Stimulated activated naive CD4-positive, alpha-beta T cell (primary cell): Measurements from ENCODE around the gene EEFSEC.

Source experiments
- DNase-seq, 6 experiments: peaks; one replicate each; lab custom pipeline; 2025; lab: John Stamatoyannopoulos, UW

EEFSEC gene

DNA sequence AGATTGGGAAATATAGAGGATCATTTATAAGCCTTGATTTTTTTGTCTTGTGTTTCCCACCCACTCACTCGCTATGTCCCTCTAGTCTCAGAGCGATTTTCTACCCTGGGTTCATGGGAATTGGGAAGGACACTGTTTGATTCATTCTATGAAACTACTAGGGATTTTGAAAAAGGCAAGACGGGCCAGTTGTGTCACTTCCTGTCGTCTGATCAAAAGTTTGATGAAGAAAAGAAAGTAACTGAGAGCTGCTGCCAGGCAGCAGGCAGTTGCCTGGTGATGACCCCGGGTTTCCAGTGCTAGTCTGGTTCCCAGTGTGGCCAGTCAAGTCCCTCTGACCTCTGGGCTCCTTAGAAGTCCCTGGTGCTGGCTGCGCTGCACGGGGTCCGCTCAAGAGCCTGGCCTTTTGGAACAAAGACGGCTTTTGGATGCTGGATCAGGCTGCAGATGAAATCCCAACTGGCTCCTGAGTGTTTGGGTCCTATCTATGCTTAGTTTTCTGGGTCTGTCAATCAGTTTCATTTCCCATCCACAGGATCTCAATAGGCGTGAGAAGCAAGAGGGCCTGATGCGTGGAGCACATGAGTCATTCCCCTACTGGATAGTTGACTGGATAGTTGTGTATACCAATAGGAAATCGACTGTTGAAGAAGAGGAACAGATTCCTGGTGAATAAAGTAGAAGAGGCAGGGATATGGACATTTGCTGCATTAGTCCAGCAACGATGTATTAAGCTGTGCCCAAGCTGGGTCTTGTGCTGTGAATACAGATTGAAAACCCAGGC, 89.7 kb downstream of the EEFSEC start:
- DNase-seq: peak in 2 of 6 experiments; percentile 6 to 38

DNA sequence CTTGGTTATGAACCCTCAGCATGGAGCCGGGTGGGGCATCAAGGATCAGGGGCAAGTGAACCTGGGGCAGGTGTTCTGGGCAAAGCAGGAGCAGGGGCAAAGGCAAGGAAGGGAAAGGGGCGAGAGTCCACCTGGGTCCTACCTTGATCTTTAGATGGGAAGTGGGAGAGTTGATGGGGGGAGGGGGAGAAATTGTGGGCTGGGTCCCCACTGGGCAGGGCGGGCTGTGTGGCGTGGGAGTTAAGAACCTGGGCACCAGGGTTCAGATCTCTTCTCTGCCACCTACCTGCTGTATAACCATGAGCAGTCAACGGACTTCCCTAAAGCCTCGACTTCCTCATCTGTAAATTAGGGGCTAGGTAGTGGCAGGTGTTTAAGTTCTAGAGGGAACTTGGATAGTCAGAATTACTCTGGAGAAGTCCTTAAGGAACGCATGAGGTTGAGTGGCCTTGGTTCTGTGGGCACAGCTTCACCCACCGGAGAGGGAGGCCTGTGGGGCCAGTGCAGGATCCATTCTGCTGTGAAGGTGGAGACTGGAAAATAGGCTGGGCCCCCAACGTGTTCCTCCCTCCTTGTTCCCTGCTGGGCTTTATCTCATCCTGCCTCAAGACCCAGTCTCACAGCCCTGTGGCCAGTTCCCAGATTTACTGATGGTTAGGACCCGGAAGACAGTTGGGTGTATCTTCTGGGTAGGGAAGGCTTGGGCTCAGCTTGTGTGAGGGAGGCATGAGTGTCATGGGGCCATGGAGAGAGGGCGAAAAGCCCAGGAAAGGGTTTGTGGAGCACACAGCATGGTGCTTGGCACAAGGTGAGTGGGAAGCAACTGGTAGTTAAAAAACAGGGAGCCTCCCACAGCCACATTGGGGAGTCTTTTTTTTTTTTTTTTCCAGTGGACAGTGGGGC, 90.6 kb downstream of the EEFSEC start:
- DNase-seq: no peak

DNA sequence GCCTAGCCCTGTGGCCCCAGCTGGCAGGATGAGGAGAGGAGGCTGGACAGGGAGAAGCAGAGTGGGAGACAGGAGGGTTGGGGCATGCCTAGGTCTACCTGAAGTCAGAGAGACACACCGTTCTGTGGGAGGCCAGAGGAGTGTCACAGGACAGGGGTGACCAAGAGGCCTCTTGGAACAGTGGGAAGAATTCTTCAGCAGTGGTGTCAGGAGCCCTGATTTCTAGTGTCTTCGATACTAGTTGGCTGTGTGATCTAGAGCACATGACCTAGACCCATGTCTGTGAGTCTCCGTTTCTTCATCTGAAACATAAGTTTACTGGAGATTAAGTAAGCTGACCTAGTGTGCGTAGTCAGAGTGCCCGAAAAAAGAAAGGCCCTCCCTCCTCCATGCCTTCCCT, 92.2 kb downstream of the EEFSEC start:
- no peak for DNase-seq

DNA sequence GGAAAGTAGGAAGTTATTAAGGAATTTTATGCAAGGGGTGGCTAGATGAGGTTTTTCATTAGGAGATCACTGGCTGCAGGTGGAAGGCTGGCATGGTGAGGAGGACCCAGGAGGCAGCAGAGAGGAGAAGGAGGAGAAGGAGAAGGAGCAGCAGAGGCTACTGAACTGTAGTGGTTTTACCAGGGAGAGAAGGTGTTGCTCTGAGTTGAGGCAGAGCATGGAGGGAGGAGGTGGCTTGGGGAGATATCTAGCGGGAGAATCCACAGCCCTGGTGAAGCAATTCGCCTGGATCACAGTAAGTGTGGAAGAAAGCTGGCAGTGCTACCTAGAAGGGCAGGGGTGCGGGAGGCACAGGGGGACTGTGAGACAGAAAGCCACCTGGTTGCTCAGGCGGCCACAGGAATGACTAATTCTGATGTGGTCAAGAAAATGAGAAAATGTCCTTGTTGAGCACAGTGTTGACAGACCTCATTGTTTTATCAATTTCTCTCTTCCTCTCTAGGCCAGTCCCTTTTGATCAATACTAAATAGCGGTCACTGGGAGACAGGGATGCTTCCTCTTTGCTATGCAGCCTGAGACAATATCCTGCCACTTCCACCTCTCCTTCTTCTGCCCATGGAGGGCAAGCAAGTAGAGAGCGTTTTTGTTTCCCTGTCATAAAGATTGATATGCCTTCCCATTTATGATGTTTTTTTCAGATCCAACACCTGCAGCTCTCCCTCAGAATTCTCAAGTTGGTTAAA, 94.6 kb downstream of the EEFSEC start:
- DNase-seq: no peak

DNA sequence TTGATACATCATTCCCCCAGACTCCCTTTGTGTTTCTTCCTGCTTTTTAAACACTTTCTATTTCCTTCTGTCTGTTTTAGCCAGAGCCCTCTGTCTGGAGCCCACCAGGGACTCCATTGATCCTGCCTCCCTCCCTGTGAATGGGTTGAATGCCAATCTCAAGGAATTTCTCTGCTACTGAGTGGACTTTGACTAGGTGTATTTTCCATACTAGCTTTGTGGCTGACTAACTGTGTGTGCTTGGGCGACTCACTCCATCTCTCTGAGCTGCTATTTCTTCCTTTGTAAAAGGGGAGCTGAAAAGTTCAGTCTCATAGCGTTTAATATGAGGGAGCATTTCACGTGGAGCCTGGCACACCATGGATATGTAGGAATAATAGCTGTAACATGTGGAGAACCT, 98.8 kb downstream of the EEFSEC start:
- DNase-seq: no peak

DNA sequence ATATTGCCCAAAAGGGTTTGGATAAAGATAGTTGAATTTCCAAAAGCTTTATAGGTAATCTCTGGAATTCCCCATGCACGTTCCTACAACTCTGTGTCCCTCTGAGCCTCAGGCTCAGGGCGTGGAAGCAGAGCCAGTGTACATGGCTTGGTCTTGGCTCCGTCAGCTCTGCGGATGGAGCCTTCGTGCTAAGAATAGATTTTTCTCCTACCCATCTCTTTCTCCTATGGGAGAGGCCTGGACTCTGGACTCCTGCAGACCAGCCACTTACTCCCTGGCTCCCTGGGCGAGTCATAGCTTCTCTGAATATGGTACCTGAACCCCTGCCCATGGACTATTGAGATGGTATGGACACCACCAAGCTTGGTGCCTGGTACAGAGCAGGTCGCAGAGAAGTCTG, 99.9 kb downstream of the EEFSEC start:
- DNase-seq: no peak

DNA sequence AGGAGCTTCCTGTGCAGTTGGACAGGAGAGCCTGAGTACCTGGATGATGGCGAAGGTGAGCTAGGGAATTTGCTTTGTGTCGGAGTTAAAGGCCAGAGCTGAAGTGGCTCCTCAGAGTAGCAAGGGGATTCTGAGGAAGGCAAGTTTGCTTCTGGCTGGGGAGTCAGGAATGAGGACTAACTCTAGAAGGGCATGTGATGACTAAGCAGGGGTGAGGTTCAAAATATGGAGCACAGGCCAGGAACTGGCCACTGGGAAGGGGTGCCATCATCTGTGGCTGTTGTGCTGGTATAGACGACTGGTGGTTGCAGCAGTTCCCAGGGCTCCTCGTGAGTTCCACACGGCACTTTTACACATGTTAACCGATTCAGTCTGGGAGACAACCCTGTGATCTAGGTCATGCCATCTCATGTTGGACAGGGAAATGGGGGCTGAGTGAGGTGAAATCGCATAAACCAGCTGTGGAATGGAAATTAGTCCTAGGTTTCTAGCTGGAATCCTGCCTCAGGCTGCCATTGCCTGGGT, 100.8 kb downstream of the EEFSEC start:
- no peak for DNase-seq

DNA sequence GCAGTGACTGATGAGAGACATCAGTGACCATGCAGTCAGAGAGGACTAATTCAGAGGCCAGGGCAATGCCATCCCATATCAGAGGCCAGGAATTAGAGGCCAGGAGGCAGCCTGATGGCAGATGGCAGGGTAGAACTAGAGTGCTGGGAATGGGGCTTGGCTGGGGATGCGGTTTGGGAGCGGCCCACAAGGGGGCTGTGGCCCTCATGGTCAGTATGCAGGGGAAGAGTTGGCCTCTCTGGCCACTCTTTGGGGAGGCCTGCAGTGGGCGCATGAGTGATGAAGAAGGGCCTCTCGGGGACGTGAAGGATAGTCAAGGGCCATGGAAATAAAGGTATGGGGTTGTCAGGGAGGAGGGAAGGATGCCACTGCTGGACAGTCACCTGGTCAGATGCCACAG, 101.7 kb downstream of the EEFSEC start:
- no peak for DNase-seq

DNA sequence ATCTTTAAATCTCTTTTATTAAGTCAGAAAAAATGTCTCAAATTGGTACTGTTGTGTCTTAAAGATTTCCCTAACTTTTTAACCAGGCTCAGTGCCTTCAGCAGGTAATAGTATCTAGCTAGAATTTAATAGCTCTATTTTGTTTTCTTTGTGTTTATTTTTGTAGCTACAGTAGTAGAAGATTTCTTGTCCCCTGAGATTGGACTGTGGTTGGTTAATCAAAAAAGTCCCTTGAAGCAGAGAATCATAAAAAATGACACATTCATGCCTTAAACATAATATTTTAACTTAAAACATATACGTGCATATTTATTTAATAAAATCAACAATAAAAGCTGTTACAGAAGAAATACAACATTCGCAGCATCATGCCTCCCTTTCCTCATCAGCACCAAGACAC, 102.8 kb downstream of the EEFSEC start:
- DNase-seq: no peak

DNA sequence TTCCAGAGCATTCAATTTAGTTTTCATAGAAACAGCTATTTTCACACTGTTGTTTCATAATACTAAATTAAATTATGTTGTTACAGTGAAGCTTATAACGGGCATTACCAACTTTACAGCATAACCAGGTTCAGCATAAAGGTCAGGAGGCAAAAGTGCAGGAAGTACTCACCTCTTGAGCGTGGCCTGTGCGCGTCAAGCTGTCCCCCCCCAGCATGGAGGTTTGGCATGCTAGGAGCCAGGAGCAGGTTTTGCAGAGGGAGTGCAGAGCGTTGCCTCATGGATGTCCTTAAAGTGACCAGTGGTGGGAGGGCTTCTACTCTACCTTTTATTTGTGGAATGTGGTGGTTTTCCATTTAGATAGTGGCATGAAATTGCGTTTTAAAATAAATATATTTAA, 104.4 kb downstream of the EEFSEC start:
- DNase-seq: no peak

DNA sequence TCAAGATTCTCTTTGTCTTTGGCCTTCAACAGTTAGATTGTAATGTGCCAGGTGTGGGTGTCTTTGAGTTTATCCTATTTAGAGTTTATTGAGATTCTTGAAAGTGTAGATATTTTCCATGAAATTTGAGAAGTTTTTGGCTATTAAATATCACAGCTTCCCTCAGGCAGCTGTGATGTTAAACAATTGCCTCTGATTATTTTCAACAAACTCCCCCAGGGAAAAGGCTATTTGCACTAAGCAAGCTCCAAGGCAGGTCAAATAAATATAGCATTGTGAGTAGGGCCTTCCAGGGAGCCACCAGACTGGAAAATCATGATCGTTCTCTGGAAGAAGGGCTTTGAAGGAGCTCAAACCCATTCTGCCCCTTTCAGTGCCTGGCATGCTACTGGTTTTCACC, 107.0 kb downstream of the EEFSEC start:
- no peak for DNase-seq

DNA sequence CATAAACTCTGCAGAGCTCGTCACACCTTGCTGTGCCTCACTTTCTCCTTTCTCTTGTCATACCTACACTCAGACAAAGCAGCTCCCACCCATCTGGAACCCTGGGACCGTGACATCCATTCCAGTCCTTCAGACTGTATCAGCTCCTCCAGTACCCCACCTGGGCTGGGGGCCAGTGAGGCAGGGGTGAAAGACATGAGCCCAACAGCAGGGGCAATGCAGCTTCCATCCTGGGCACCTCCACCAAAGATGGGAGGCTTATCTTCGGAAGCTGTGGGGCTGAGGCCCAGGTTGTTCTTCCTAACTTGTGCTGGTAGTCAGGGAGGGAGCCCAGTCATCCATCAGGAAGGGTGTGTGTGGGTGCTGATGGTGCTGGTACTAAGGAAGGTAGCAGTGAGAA, 109.2 kb downstream of the EEFSEC start:
- DNase-seq: no peak

DNA sequence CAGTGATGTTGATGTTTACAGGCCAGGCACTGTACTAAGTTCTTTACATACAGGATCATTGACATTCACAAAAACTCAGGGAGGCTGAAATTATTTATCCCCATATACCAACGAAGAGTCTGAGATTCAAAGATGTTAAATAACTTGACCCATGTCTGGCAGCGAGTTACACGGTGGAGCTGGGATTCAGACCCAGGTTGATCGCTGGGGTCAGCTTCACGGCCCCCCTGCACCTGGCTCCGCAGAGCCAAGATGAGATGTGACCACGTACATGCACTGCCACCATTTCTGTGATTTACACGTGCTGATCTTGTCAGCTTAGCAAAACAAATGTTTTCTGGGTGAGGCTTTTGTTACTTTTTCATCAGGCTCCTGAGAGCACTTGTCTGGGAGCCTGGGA, 109.8 kb downstream of the EEFSEC start:
- no peak for DNase-seq

DNA sequence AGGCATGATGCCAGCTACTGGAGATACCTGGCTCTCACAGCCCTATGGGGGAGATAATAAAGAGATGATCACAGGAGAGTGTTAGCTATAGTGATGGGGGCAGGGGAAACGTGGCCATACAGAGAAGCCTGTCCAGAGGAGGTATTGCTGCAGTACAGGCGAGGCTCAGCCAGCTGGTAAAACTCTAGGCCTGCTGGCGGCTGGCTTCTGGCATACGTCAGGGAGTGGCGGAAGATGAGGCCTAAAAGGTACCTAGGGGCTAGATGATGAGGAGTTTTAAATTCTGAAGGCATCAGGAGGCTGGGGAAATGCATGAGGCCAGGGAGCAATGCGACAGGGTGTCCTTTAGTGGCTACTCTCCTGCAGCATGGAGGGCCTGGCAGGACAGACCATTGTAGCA, 110.7 kb downstream of the EEFSEC start:
- DNase-seq: no peak

DNA sequence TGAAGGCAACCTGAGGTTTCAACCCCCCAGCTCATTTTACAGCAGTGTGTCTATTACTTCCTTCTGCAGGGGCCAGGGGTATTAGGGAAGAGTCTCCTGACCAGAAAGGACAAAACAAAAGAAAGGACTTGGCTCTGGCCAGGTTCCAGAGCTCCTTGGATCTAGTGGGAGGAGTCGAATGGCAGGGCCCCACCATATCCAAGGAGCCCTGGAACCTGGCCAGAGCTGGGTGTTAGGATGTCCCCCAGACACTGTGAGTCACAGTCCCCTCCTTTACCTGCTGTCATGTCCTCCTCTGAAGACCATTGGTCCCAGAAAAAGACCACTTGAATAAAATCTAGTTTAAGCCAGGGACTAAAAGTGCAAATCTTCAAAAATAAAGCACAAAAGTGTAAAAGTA, 113.2 kb downstream of the EEFSEC start:
- DNase-seq: no peak

DNA sequence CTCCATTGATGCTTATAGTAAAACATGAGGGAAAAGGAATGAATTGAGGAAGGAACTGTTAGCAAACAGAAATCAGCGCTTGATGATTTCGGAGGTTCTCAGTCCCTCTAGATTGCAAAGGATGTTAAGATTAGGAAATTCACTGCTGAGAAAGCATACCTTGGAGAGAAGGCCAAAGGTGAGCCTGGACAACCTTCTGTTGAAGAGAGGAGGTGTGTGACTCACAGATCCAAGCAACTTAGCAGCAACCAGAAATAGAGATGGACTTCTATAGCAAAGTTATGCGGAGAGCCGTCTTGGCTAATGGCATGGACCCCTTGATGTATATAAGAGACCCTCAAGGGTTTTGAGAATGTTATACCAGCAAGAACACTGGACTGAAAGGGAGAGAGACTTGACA, 114.3 kb downstream of the EEFSEC start:
- DNase-seq: no peak

DNA sequence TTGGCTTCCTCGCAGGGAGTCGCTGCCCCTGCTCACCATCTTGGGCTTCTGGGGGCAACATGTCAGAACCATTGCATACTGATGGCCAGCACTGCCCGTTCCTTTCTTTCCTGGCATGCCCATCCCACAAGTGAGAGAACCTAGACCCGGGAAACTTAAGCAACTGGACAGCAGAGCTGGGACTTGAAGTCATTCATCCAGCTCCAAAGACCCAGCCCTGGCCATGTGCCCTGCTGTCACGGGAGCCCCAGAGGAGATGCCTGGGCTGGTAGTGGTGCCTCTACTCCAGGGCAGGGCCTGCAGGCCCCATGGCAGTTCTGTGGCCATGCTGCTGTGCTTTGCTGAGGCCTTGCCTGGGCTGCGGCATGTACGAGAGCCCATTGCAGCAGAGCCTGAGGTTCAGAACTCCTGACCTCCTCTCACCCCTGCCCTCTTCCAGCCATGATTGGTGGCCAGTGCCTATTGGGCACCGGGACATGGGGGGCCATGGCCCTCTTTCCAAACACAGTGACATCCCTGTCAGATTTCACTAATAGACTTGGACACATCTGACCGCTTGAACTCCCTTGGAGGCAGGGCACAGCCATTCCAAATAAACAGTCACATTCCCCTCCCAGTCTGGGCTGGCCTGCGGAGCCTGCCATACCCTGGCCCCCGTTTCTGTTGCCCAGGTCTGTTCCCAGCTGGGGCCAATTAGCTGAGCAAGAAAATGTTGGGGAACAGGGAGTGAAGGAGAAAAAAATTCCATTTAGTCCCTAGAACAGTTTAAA, 115.9 kb downstream of the EEFSEC start:
- DNase-seq: no peak

DNA sequence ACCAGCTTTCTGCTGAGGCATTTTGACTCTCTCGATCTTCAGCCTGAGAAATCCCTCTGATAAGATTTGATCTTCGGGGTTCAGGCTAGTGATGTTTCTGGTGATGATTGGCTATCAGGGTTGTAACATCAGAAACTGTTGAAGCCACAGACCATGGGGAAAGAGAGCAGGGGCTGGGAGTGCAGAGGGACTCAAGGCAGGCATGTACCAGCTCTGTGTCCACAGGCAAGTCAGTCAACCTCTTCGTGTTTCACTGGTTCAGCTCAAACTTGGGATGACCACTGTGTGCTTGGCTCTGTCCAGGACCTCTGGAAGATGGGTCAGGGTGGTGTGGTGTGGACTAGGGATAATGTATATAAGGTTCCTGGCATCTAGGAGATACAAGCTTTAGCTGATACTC, 116.5 kb downstream of the EEFSEC start:
- DNase-seq: no peak

DNA sequence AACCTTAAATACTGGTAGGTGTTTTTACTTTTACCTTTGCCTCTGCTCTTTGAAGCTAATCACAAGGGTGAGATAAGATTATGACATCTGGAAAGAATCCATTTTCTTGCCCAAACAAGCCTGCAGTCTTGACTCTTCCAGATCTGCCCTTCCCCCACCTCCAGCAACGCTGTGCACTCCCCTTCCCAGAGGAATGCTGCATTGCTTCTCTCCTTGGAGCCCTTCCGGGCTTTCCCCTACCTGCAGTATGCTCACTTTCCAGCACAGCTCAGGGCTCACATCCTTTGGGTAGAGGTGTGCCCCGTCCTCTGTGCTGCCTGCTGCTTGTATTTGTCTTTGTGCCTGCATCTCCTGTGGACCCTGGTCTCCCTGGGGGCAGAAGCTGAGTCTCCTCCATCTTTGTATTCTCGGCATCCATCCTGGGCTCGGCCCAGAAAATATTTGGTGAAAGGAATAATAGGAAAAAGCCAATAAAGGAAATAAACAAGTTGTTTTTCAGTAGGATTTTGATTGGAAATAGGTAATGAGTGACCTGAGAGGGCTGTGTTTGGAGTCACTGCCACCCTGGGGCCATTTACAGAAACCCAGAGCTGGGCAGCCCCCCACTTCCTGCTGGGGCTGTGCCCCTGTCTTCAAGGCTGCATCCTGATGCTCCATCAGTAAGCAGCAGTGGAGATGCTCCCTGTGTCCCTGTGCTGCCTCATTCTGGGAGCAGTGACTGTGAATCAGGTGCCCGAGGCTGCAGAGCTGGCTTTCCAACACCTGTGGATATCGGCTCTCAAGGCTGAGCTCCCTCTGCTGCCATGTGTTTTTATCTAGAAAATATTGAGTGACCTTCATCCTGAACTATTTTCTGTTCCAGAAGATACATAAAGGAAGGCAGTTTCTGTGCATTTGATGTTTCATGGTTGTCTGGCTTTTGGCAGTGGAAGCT, 117.5 kb downstream of the EEFSEC start:
- DNase-seq: no peak

DNA sequence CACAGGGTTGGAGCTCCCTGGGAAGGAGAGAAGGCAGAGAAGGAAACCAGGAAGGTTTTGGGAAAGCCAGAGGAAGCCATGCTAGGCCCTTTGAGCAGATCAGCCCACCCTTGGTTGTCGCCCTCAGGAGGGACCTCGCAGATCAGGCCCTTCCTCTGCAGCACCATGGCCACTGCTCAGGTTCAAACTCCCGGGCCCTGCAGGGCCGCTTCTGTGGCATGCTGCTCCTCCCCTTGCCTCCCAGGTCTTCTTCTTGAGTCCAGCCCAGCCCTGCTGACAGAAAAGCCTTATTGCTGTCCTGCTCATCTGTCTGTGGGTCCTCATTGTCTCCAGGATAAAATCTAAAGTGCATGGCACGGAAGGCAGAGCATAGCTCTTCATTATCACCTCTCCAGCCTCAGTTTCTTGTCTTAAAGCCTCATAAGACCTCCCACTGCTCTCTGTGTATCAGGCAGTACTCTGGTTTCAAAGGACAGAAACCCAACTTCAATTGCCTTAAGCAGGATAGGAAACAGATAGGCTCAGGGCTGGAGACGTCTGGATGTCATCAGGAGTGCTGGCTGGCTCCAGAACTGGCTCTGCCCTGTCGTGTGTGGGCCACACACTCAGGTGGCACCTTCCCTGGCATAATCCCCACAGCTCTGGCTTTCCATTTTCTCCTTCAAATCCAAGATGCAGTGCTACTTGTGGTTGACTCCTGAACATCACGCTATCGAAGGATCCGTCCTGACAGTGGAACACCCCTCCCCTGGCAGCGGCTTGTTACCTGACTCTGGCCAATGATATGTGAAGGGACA, 118.5 kb downstream of the EEFSEC start:
- DNase-seq: no peak
